ENCODE results near the gene KIAA0232. TPM values are rescaled to one million over a fixed set of nuclear protein-coding genes. Genes with fewer than 3 reads are reported as not detected.

The KIAA0232 gene
- total and polyA plus RNA-seq, 9 donors = 8.7 to 41.4 (median 38.5) TPM

DNA sequence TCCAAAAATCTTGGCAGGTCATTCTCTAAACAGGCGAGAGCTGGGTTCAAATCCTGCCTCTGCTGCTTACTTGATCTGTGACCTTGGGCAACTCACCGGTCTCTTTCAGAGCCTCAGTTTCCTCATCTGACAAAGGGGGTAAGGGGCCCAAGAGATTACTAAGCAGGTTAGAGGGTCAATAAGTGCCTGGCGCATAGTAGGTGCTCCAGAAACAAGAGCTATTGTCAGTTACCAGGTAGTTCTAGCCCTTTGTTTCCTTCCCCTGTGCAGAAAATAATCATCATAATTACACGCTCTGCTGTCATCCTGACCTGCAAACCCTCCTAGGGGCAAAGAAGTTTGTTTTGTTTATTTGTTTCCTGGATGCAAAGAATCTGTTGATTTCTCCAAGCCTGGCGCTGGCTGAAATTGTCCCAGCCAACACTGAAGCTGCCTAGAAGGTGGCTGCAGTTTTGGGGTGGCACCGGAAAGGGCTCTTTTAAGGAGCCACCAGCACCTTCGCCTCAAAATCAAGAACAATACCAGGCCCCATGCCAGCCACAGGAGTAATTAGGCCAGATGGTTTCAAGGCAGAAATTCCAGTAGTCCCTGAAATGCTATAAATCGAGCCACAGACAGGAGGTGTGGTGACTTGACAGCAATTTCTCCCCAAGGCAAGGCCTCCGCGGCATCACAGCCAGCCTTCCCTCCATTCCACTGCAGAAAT is 10.2 kb upstream of the KIAA0232 start:
- no peaks in the 10 kb centered on the region for H3K9me3 ChIP-seq
- no peaks in the 10 kb centered on the region for H3K27me3 ChIP-seq
- DNase-seq = no peak
- no peak overlapping the region for H3K4me3 ChIP-seq
- 67 to 77% (median 75%) methylated on average over 10 of the region's 10 CpGs for WGBS, 3 donors
- no peaks in the 10 kb centered on the region for H3K4me1 ChIP-seq (ENCODE audit: insufficient read depth)
- no peaks in the 10 kb centered on the region for H3K36me3 ChIP-seq
- intact Hi-C loops (cut with DNase I) = no loop called here
- TF ChIP-seq, protein P1, sequence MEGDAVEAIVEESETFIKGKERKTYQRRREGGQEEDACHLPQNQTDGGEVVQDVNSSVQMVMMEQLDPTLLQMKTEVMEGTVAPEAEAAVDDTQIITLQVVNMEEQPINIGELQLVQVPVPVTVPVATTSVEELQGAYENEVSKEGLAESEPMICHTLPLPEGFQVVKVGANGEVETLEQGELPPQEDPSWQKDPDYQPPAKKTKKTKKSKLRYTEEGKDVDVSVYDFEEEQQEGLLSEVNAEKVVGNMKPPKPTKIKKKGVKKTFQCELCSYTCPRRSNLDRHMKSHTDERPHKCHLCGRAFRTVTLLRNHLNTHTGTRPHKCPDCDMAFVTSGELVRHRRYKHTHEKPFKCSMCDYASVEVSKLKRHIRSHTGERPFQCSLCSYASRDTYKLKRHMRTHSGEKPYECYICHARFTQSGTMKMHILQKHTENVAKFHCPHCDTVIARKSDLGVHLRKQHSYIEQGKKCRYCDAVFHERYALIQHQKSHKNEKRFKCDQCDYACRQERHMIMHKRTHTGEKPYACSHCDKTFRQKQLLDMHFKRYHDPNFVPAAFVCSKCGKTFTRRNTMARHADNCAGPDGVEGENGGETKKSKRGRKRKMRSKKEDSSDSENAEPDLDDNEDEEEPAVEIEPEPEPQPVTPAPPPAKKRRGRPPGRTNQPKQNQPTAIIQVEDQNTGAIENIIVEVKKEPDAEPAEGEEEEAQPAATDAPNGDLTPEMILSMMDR (IDR thresholded peaks at IDR 0.05) = no peak
- TF ChIP-seq POLR2A (IDR thresholded peaks at IDR 0.05) (no peak), EP300 (IDR thresholded peaks at IDR 0.05) (no peak)
- no peak overlapping the region for H3K27ac ChIP-seq

DNA sequence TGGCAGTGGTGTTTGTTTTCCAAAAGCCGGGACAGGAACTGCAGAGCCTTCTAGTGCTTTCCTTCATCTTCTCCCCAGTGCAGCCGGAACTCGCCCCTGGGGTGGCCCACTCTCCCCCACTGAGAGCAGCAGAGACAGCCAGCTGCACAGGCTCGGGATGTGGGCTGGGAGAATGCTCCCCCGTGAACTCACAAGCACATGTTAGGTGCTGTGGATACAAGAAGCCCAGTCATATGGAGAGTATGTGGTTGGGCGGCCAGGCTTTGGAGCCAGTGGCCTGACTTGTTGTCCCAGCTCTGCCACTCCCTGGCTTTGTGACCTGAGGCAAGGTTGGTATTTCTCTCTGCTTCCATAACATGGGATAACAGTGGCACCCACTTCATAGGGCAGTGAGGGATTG is 9.4 kb upstream of the KIAA0232 start:
- DNase-seq = no peak
- Histone ChIP-seq H3K9me3 (no peaks in the 10 kb centered on the region), H3K27me3 (no peaks in the 10 kb centered on the region), H3K4me1 (ENCODE audit: insufficient read depth) (no peaks in the 10 kb centered on the region), H3K27ac (no peak overlapping the region), H3K4me3 (no peak overlapping the region), H3K36me3 (no peaks in the 10 kb centered on the region)
- 52 to 60% (median 55%) methylated on average over 6 of the region's 6 CpGs for WGBS, 3 donors
- intact Hi-C loops (cut with DNase I) = no loop called here
- TF ChIP-seq EP300 (IDR thresholded peaks at IDR 0.05) (no peak), POLR2A (IDR thresholded peaks at IDR 0.05) (no peak)
- TF ChIP-seq, protein P1 (IDR thresholded peaks at IDR 0.05) = no peak

DNA sequence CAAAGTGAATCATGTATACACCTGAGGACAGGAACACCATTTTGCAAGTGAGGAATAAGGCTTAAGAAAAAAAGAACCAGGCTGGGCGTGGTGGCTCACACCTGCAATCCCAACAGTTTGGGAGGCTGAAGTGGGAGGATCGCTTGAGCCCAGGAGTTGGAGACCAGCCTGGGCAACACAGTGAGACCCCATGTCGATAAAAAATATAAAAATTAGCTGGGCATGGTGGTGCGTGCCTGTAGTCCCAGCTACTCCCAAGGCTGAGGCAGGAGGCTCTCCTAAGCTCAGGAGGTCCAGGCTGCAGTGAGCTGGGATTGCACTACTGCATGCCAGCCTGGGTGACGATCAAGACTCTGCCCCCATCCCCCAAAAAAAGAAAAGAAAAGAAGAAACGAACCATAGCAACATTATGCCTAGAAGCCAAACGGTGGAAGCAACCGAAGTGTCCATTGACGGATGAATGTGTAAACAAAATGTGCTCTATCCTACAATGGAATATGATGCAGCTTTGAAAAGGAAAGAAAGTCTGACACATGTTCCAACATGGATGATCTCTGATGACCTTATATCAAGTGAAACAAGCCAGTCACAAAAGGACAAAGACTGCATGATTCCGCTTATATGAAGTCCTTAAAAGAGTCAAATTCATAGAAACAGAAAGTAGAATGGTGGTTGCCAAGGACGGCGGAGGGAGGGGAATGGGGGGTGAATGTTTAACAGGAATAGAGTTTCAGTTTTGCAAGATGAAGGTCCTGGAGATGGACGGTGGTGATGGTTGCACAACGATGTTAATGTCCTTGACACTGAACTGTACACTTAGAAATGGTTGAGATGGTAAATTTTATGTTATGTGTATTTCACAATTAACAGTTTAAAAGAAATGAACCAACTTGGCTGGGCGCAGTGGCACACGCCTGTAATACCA is 8.6 kb upstream of the KIAA0232 start:
- Histone ChIP-seq H3K4me3 (no peak overlapping the region), H3K27me3 (no peaks in the 10 kb centered on the region), H3K36me3 (no peaks in the 10 kb centered on the region), H3K27ac (no peak overlapping the region), H3K9me3 (no peaks in the 10 kb centered on the region), H3K4me1 (ENCODE audit: insufficient read depth) (no peaks in the 10 kb centered on the region)
- no peak for DNase-seq
- WGBS, 3 donors = 82 to 87% (median 85%) methylated on average over 16 of the region's 16 CpGs
- TF ChIP-seq POLR2A (IDR thresholded peaks at IDR 0.05) (no peak), EP300 (IDR thresholded peaks at IDR 0.05) (no peak)
- TF ChIP-seq, protein P1 (IDR thresholded peaks at IDR 0.05) = no peak
- intact Hi-C loops (cut with DNase I) = no loop called here

DNA sequence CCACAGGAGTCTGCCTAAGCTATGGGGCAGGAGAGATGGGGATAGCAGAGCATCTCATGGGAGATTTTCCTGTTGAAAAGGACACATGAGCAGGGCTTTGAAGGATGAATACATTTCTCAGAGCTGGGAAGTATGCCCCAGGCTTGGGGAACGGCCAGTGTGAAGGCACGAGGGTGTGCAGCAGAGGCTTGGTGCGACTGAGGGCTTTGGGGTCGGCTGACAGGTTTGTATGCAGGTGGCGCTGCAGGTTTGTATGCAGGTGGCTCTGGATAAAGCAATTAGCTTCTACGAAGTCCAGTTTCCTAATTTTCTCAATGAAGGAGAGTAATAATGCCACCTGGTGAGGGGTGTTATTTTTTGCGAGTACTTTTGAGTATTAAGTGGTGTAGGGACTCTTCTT is 6.8 kb upstream of the KIAA0232 start:
- 71 to 79% (median 77%) methylated on average over 7 of the region's 7 CpGs for WGBS, 3 donors
- intact Hi-C loops (cut with DNase I) = no loop called here
- DNase-seq = no peak

More for the DNA sequence above, 6.8 kb upstream of the KIAA0232 start:
- H3K4me1 ChIP-seq (ENCODE audit: insufficient read depth) = no peaks in the 10 kb centered on the region
- no peaks in the 10 kb centered on the region for H3K36me3 ChIP-seq
- TF ChIP-seq EP300 (IDR thresholded peaks at IDR 0.05) (no peak), POLR2A (IDR thresholded peaks at IDR 0.05) (no peak)
- TF ChIP-seq, protein P1 (IDR thresholded peaks at IDR 0.05) = no peak
- no peak overlapping the region for H3K4me3 ChIP-seq
- no peaks in the 10 kb centered on the region for H3K27me3 ChIP-seq
- H3K9me3 ChIP-seq = no peaks in the 10 kb centered on the region
- H3K27ac ChIP-seq = no peak overlapping the region
